KMS-11 (cell line): ENCODE measurements around the gene DHX9.

ENCODE experiments used
- H2AFZ ChIP-seq: fragments of 200-600 bp; sonication (generic); 2 replicates; pipeline ENCODE4 v1.6.1; 2016; ENCODE audit warnings: antibody characterized with exemption, mixed run types, low read depth
- H3K27ac ChIP-seq: fragments of 200-600 bp; sonication (generic); 2 replicates; pipeline ENCODE4 v1.6.1; 2016; ENCODE audit warnings: mild to moderate bottlenecking, mixed run types
- H3K27me3 ChIP-seq: fragments of 200-600 bp; sonication (generic); 2 replicates; pipeline ENCODE4 v1.6.1; 2017; ENCODE audit warnings: mild to moderate bottlenecking, low read depth, mixed run types, moderate library complexity; ENCODE audit not compliant: insufficient read depth
- H3K36me3 ChIP-seq: fragments of 200-600 bp; sonication (generic); 2 replicates; pipeline ENCODE4 v1.6.1; 2017; ENCODE audit warnings: mild to moderate bottlenecking, mixed run types; ENCODE audit not compliant: insufficient read depth
- H3K4me1 ChIP-seq: fragments of 200-600 bp; sonication (generic); 2 replicates; pipeline ENCODE4 v1.6.1; 2016; ENCODE audit warnings: mild to moderate bottlenecking, low read depth, mixed run types; ENCODE audit not compliant: poor library complexity, severe bottlenecking
- H3K4me2 ChIP-seq: fragments of 200-600 bp; sonication (generic); 2 replicates; pipeline ENCODE4 v1.7.0; 2016; ENCODE audit warnings: mild to moderate bottlenecking, mixed run types
- H3K4me3 ChIP-seq: fragments of 200-600 bp; sonication (generic); IDR thresholded peaks from 2 replicates; pipeline ENCODE4 v1.6.1; 2017; ENCODE audit warnings: low read depth, low read length, mixed read lengths; ENCODE audit not compliant: insufficient read depth
- H3K79me2 ChIP-seq: fragments of 200-600 bp; sonication (generic); 2 replicates; pipeline ENCODE4 v1.6.1; 2016; ENCODE audit warnings: low read depth, mixed run types; ENCODE audit not compliant: insufficient read depth
- H3K9ac ChIP-seq: fragments of 200-600 bp; sonication (generic); 2 replicates; pipeline ENCODE4 v1.6.1; 2016; ENCODE audit warnings: mild to moderate bottlenecking, mixed run types
- H4K20me1 ChIP-seq: fragments of 200-600 bp; sonication (generic); 2 replicates; pipeline ENCODE4 v1.6.1; 2016; ENCODE audit warnings: mild to moderate bottlenecking, mixed run types; ENCODE audit not compliant: insufficient read depth
- TF ChIP-seq, protein P1 (sequence below): fragments of 200-600 bp; sonication (generic); conservative IDR thresholded peaks from 2 replicates; pipeline ENCODE4 v1.6.1; 2017; ENCODE audit warnings: low read depth, mild to moderate bottlenecking, antibody characterized with exemption, low read length, moderate library complexity, mixed read lengths

The DHX9 gene

DNA sequence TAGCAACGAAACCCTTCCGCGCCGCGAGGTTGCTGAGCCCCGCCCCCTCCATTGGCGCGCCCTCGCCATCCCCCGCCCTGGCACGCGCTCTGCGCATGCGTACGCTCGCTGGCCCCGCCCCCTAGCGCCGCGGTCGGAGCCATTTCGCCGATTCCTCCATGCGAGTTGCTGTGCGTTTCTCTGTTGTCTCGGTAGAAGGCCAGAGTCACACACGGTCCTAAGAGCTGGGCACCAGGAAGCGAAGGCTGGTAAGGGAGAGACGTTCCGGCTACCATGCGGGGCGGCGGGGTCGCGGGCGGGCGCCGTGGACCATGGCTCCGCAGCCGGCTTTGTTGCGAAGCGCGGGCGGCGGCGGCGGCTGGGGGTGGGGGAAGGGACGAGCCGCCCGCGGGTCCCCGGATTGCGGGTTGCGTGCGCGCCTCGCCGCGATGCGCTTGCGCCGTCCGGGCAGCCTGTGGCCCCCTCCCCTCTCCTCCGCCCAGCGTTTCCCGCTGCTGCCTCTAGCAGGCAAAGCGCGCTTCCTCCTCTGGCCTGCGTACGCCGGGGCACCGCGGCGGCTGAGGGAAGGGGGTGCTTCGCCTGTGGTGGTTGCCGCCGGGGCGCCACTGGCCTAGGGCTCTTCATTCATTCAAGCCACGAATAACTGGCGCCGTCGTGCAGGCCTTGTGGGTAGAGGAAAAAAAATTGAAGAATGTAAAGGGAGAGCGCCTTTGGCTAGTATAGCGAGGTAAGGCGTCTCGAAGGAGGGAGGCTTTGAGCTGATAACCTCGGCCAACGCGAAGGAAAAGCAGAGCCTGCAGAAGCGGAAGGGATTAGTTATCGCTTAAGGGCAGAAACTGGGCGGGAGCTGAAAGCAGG is at the start of gene DHX9:
Gene DHX9 (plus strand): TSS at position 139 of the 858 bp plus-strand sequence. CDS start 3,220 bp downstream, outside the sequence.
- Histone ChIP-seq H2AFZ (peak within 1 kb of the TSS; percentile 91), H4K20me1 (peaks cover 47% of the 10 kb centered on the region), H3K9ac (peak within 1 kb of the TSS; percentile 88), H3K4me1 (peaks cover 44% of the 10 kb centered on the region), H3K4me2 (peak within 1 kb of the TSS; percentile 99), H3K27ac (peak within 1 kb of the TSS; percentile 90), H3K4me3 (peak within 1 kb of the TSS; percentile 98), H3K36me3 (peaks cover 25% of the 10 kb centered on the region; the same call in 1 of the 2 replicates), H3K27me3 (no peaks in the 10 kb centered on the region), H3K79me2 (peaks cover 49% of the 10 kb centered on the region)
- TF ChIP-seq, protein P1, sequence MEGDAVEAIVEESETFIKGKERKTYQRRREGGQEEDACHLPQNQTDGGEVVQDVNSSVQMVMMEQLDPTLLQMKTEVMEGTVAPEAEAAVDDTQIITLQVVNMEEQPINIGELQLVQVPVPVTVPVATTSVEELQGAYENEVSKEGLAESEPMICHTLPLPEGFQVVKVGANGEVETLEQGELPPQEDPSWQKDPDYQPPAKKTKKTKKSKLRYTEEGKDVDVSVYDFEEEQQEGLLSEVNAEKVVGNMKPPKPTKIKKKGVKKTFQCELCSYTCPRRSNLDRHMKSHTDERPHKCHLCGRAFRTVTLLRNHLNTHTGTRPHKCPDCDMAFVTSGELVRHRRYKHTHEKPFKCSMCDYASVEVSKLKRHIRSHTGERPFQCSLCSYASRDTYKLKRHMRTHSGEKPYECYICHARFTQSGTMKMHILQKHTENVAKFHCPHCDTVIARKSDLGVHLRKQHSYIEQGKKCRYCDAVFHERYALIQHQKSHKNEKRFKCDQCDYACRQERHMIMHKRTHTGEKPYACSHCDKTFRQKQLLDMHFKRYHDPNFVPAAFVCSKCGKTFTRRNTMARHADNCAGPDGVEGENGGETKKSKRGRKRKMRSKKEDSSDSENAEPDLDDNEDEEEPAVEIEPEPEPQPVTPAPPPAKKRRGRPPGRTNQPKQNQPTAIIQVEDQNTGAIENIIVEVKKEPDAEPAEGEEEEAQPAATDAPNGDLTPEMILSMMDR: peak; percentile 33; the same call in 1 of the 2 replicates

DNA sequence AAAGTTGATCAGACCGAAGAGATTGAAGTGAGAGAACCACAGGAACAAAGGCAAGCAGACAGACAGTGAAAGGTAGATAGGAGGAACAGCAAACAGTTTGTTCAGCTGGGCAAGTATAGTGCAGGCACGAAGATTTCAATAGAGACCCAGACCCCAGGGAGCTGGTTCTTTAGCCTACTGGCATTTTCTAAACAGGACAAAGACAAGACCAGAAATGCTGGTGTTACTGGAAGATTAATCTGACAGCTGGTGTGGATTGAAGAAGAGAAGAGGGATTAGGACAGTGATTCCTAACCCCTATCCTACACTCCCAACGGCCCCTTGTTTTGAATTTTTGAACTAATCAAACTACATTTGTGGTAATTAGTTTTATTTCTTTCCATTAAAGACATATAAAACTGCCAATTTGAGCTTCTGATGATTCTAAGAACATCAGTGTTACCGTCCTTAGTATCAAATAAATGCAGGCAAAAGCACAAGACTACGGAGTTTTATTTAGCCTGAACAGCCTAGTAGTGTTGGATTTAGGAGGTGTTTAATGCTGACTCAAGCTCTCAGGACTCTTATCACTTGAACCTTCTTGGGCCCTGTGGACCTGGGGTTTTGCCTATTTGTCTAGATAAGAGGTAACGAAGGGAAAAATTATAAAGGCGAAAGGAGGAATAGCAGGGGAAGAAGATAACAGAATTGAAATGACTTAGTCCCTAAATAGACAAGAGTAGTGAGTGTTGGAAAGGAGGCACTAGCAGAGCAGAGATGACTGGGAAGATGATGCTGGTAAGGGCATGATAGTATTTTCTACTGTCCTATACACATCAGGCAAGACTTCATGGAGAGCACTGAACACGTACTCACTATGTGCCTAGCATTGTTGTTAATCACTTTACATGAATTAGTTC is 47.6 kb upstream of the DHX9 start:
- H3K4me1 ChIP-seq: peaks cover 52% of the 10 kb centered on the region
- H3K36me3 ChIP-seq: no peaks in the 10 kb centered on the region
- H3K4me2 ChIP-seq: peak overlapping the region; percentile 93
- TF ChIP-seq, protein P1: no peak
- H3K79me2 ChIP-seq: no peaks in the 10 kb centered on the region
- peaks cover 7% of the 10 kb centered on the region; the same call in 1 of the 2 replicates for H3K27me3 ChIP-seq
- H3K4me3 ChIP-seq: no peak overlapping the region
- peak overlapping the region; percentile 3; the same call in 1 of the 2 replicates for H2AFZ ChIP-seq
- H3K9ac ChIP-seq: peak overlapping the region; percentile 86; the same call in 1 of the 2 replicates
- peak overlapping the region; percentile 67 for H3K27ac ChIP-seq
- H4K20me1 ChIP-seq: no peaks in the 10 kb centered on the region

DNA sequence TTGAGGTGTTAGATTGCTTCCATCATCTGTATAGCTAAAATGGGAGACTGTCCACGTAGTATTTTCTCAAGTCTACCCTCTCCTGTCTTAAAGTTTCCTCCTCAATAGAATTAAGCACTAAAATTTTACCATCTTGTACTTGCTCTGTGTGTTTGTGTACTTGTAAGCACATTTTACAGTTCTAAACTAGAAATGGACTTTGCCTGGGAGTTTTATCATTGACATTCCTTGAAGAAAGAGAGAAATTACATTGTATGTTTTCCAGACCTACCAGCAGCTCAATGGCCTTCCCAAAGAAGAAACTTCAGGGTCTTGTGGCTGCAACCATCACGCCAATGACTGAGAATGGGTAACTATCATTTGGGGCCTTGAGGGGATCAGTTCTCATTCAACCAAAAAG is 45.1 kb upstream of the DHX9 start:
- no peaks in the 10 kb centered on the region for H3K79me2 ChIP-seq
- no peak overlapping the region for H3K4me2 ChIP-seq
- no peaks in the 10 kb centered on the region for H3K27me3 ChIP-seq
- no peak overlapping the region for H3K9ac ChIP-seq
- H4K20me1 ChIP-seq: no peaks in the 10 kb centered on the region
- H3K36me3 ChIP-seq: no peaks in the 10 kb centered on the region
- no peak overlapping the region for H2AFZ ChIP-seq
- peaks cover 36% of the 10 kb centered on the region for H3K4me1 ChIP-seq
- no peak overlapping the region for H3K4me3 ChIP-seq
- TF ChIP-seq, protein P1: no peak
- no peak overlapping the region for H3K27ac ChIP-seq

DNA sequence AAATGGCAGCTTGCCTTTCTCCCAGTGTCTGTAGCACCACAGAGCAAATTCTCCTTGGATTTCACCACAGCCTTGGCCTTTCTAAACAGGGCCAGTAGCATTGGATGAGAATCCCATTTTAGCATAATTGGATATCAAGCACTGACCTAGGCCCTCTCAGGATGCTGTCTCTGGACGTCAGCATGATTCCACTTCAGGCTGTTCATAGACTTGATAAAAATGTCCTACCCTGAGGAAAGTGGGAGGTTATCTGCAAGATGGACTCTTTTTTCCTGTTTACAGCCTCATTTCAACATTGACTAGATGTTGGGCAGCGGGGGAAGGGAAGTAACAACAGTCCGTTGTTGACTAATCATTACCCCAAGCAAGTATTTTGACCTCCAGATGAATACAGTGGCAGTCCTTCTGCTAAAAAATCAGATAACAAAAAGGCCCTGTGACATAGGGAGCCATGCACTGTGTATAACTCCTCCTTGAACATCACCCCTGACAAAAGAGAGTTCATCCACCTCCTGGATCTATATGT is 44.4 kb upstream of the DHX9 start:
- no peaks in the 10 kb centered on the region for H3K79me2 ChIP-seq
- H3K4me3 ChIP-seq: no peak overlapping the region
- no peaks in the 10 kb centered on the region for H3K36me3 ChIP-seq
- no peak overlapping the region for H3K9ac ChIP-seq
- H4K20me1 ChIP-seq: no peaks in the 10 kb centered on the region
- H3K27me3 ChIP-seq: no peaks in the 10 kb centered on the region
- TF ChIP-seq, protein P1: no peak
- H3K4me1 ChIP-seq: peaks cover 36% of the 10 kb centered on the region
- no peak overlapping the region for H2AFZ ChIP-seq
- no peak overlapping the region for H3K4me2 ChIP-seq
- no peak overlapping the region for H3K27ac ChIP-seq
